Measurements from ENCODE around the gene PLXNA2. TPM values are rescaled to one million over a fixed set of nuclear protein-coding genes. Genes with fewer than 3 reads are reported as not detected.
A peak's percentile ranks its signal among the peaks of the same experiment; 100 is the strongest.

The PLXNA2 gene
- total RNA-seq, result 1 to 10 TPM; 4.1 to 5.5 TPM
- polyA plus RNA-seq (ENCODE audit: insufficient read depth, low read depth, low replicate concordance), result 4.7 TPM
- long read RNA-seq, donor 1, result 0 reads
- long read RNA-seq, donor 2, partial matches to known transcripts, result 0 of 1 reads
- long read RNA-seq, donor 2, other reads (novel, unspliced or antisense), result 0 of 1 reads

GRCh38 chr1:208243967-208244916 lies at the start of gene PLXNA2:
TSS of gene PLXNA2 (minus strand) at chr1:208244384. CDS start at chr1:208217922, 26,462 bp downstream.
- Histone ChIP-seq H3K9me3 (no peaks in the 10 kb centered on the region), H3K27me3 (no peaks in the 10 kb centered on the region), H3K36me3 (ENCODE audit: low read depth, missing control alignments) (no peaks in the 10 kb centered on the region), H3K4me3 (peak within 1 kb of the TSS; percentile 69 to 81), H3K4me1 (peaks cover 10% of the 10 kb centered on the region), H3K27ac (peak within 1 kb of the TSS; percentile 69 to 83)
- peak; percentile 69 for DNase-seq
- TF ChIP-seq POLR2A (IDR thresholded peaks at IDR 0.05) (no peak), CTCF (IDR thresholded peaks at IDR 0.05) (no peak)
- intact Hi-C loops (cut with DNase I; ENCODE audit: low total_unique reads), result loop anchor here (10.0 kb wide), 2 partner anchors 109 to 219 kb away; no protein-coding TSS in a partner anchor
- WGBS, 2 donors, result 2% methylated on average over 52 to 64 of the region's 78 CpGs

- 81 to 84% methylated on average over 2 of the region's 2 CpGs for WGBS, 2 donors
- Histone ChIP-seq H3K9me3 (no peaks in the 10 kb centered on the region), H3K4me3 (no peak overlapping the region), H3K27me3 (no peaks in the 10 kb centered on the region), H3K36me3 (ENCODE audit: low read depth, missing control alignments) (no peaks in the 10 kb centered on the region), H3K27ac (no peak overlapping the region), H3K4me1 (no peaks in the 10 kb centered on the region)
- intact Hi-C loops (cut with DNase I; ENCODE audit: low total_unique reads), result no loop called here
- TF ChIP-seq POLR2A (IDR thresholded peaks at IDR 0.05) (no peak), CTCF (IDR thresholded peaks at IDR 0.05) (no peak)
- no peak for DNase-seq
These were observed 48.7 kb upstream of the PLXNA2 start for GRCh38 chr1:208292908-208293307.

- intact Hi-C loops (cut with DNase I; ENCODE audit: low total_unique reads), result no loop called here
- TF ChIP-seq POLR2A (IDR thresholded peaks at IDR 0.05) (no peak), CTCF (IDR thresholded peaks at IDR 0.05) (no peak)
- no peaks in the 10 kb centered on the region for H3K4me1 ChIP-seq
These were observed 47.9 kb upstream of the PLXNA2 start for GRCh38 chr1:208291923-208292711.

GRCh38 chr1:208291129-208291528 lies 46.9 kb upstream of the PLXNA2 start:
- no peaks in the 10 kb centered on the region for H3K9me3 ChIP-seq
- TF ChIP-seq POLR2A (IDR thresholded peaks at IDR 0.05), result no peak
- no peak for TF ChIP-seq CTCF (IDR thresholded peaks at IDR 0.05)
- H3K27me3 ChIP-seq, result no peaks in the 10 kb centered on the region
- no peaks in the 10 kb centered on the region for H3K4me1 ChIP-seq
- WGBS, 2 donors, result 89 to 91% methylated on average over 2 of the region's 2 CpGs
- no peaks in the 10 kb centered on the region for H3K36me3 ChIP-seq (ENCODE audit: low read depth, missing control alignments)
- DNase-seq, result no peak
- intact Hi-C loops (cut with DNase I; ENCODE audit: low total_unique reads), result no loop called here
- no peak overlapping the region for H3K4me3 ChIP-seq
- H3K27ac ChIP-seq, result no peak overlapping the region

More at GRCh38 chr1:208291923-208292711, 47.9 kb upstream of the PLXNA2 start:
- Histone ChIP-seq H3K4me3 (no peak overlapping the region), H3K27ac (no peak overlapping the region), H3K36me3 (ENCODE audit: low read depth, missing control alignments) (no peaks in the 10 kb centered on the region), H3K9me3 (no peaks in the 10 kb centered on the region), H3K27me3 (no peaks in the 10 kb centered on the region)
- 82 to 86% methylated on average over 4 of the region's 4 CpGs for WGBS, 2 donors
- DNase-seq, result no peak
